Measurements from ENCODE around the gene NR2F1. TPM values are rescaled to one million over a fixed set of nuclear protein-coding genes. Genes with fewer than 3 reads are reported as not detected.

The NR2F1 gene
- total RNA-seq, 1 donor from 2014 or later = 97.2 TPM

- no peak for TF ChIP-seq POLR2AphosphoS5 (IDR thresholded peaks at IDR 0.05; ENCODE audit: insufficient read depth in 1 of 2, low read depth in 1 of 2)
- TF ChIP-seq POLR2A (IDR thresholded peaks at IDR 0.05) = peak in 1 of 2 donors; percentile 31
- TF ChIP-seq CTCF (IDR thresholded peaks at IDR 0.05) = no peak
- Histone ChIP-seq H3K4me1 (peaks cover 18% of the 10 kb centered on the region), H3K9me3 (no peaks in the 10 kb centered on the region), H3K36me3 (no peaks in the 10 kb centered on the region), H3K27me3 (no peaks in the 10 kb centered on the region), H3K4me3 (peak overlapping the region in 1 of 2 donors; percentile 35), H3K27ac (peak overlapping the region; percentile 77)
- DNase-seq (ENCODE audit: extremely low spot score in 2 of 2) = peak in 1 of 2 donors; percentile 86
- intact Hi-C loops (cut with DNase I) = no loop called here
These were observed 18.2 kb downstream of the NR2F1 start for GRCh38 chr5:93601071-93601801.

- Histone ChIP-seq H3K36me3 (no peaks in the 10 kb centered on the region), H3K27ac (peak overlapping the region; percentile 77), H3K4me3 (peak overlapping the region; percentile 33 to 35), H3K4me1 (peaks cover 18% of the 10 kb centered on the region), H3K27me3 (no peaks in the 10 kb centered on the region), H3K9me3 (no peaks in the 10 kb centered on the region)
- no peak for DNase-seq (ENCODE audit: extremely low spot score in 2 of 2)
- intact Hi-C loops (cut with DNase I) = no loop called here
- no peak for TF ChIP-seq POLR2AphosphoS5 (IDR thresholded peaks at IDR 0.05; ENCODE audit: insufficient read depth in 1 of 2, low read depth in 1 of 2)
- no peak for TF ChIP-seq POLR2A (IDR thresholded peaks at IDR 0.05)
- TF ChIP-seq CTCF (IDR thresholded peaks at IDR 0.05) = no peak
These were observed 18.8 kb downstream of the NR2F1 start for GRCh38 chr5:93601802-93602155.

- peak in 1 of 2 donors; percentile 30 for TF ChIP-seq POLR2AphosphoS5 (IDR thresholded peaks at IDR 0.05; ENCODE audit: insufficient read depth in 1 of 2, low read depth in 1 of 2)
- no peak for TF ChIP-seq CTCF (IDR thresholded peaks at IDR 0.05)
- intact Hi-C loops (cut with DNase I) = no loop called here
- peak overlapping the region; percentile 77 for H3K27ac ChIP-seq
- no peaks in the 10 kb centered on the region for H3K9me3 ChIP-seq
- H3K27me3 ChIP-seq = no peaks in the 10 kb centered on the region
- H3K4me3 ChIP-seq = peak overlapping the region; percentile 33 to 35
- no peaks in the 10 kb centered on the region for H3K36me3 ChIP-seq
- H3K4me1 ChIP-seq = peaks cover 18% of the 10 kb centered on the region
- DNase-seq (ENCODE audit: extremely low spot score in 2 of 2) = no peak
These were observed 19.4 kb downstream of the NR2F1 start for GRCh38 chr5:93602241-93603077.

- intact Hi-C loops (cut with DNase I) = no loop called here
- Histone ChIP-seq H3K4me1 (peaks cover 13% of the 10 kb centered on the region), H3K27me3 (no peaks in the 10 kb centered on the region), H3K36me3 (no peaks in the 10 kb centered on the region), H3K27ac (peak overlapping the region; percentile 77), H3K4me3 (peak overlapping the region; percentile 35 to 49), H3K9me3 (no peaks in the 10 kb centered on the region)
- no peak for DNase-seq (ENCODE audit: extremely low spot score in 2 of 2)
- TF ChIP-seq POLR2A (IDR thresholded peaks at IDR 0.05) (no peak), CTCF (IDR thresholded peaks at IDR 0.05) (no peak), POLR2AphosphoS5 (IDR thresholded peaks at IDR 0.05; ENCODE audit: insufficient read depth in 1 of 2, low read depth in 1 of 2) (no peak)
These were observed 20.2 kb downstream of the NR2F1 start for GRCh38 chr5:93603078-93603792.

Data from vagina (tissue), 2 donors.